GM18505 (cell line): ENCODE measurements around the gene ANOS1.

Experiments
- ATAC-seq: cut with Tn5 transposase; IDR thresholded peaks from one replicate; pipeline ENCODE4 v1.9.1; 2021; ENCODE audit not compliant: unreplicated experiment
- POLR2A ChIP-seq: IDR thresholded peaks from 4 replicates; pipeline ENCODE4 v1.6.1; 2011; ENCODE audit warnings: borderline replicate concordance; ENCODE audit not compliant: insufficient read depth, insufficient read length; ENCODE audit errors: extremely low read depth

ANOS1 gene

GRCh38 chrX:8737883-8738282, 5.9 kb upstream of the ANOS1 start:
- no peak for TF ChIP-seq POLR2A
- no peak for ATAC-seq

DNA sequence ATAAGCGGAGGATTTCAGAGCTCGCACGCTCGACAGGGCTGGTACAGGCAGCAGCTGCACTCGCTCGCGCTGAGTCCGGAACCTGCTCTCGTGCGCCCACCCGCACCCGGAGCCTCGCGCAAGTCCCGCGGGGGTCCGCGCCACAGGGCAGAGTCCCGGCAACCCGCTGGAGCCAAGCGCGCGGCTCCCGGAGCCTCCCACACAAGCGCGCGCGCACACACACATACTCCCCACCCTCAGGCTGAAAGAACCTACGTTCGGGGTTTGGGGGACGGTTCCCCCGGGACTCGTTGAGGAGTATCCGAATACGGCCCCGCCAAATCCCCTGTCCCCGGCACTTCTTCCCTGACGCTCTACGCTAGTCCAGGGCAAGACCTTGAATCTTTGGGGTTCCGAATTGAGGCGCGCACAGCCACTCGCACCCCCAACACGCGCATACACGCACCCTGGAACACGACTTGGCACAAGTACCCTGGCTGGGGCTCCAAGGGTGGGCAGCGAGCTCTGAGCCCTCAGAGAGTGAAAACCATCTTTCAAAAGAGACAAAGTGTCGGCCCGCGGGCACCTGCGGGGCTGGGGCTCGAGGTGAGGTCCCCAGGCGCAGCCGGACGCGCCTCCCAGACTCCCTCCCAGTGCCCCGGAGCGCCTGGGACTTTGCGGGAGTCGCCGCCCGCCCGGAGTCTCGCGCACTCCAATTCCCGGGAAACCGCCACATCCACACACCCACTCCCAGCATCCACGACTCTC, 952 bp downstream of the ANOS1 start:
- TF ChIP-seq POLR2A, result no peak
- ATAC-seq, result no peak

GRCh38 chrX:8729811-8730210, 2.1 kb downstream of the ANOS1 start:
- ATAC-seq, result no peak
- TF ChIP-seq POLR2A, result no peak

DNA sequence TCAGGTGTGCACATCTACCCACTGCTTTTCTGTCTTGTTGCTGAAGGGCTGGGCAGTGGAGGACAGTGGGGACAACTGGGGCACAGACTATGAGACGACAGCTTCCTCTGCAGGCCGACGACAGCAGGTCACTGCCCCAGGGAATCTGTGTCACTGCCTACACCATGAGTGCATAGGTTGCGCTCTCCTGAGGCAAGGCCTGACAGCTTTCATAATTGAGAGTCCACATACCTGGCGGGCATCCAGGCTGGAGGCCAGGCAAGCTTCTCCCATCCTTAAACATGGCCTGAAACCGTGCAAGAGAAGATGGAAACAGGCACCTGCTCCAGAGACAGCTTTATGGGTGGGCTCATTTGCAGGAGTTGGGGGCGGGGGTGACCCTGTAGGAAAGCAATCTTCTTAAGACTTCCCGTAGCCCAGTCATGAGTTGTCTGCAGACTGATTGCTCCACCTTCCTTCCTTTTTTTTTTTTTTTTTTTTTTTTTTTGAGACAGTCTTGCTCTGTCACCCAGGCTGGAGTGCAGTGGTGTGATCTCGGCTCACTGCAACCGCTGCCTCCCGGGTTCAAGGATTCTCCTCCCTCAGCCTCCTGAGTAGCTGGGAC, 2.9 kb downstream of the ANOS1 start:
- no peak for TF ChIP-seq POLR2A
- ATAC-seq, result no peak

GRCh38 chrX:8726031-8726652, 5.8 kb downstream of the ANOS1 start:
- no peak for TF ChIP-seq POLR2A
- ATAC-seq, result no peak

GRCh38 chrX:8724300-8724699, 7.6 kb downstream of the ANOS1 start:
- ATAC-seq, result no peak
- no peak for TF ChIP-seq POLR2A

DNA sequence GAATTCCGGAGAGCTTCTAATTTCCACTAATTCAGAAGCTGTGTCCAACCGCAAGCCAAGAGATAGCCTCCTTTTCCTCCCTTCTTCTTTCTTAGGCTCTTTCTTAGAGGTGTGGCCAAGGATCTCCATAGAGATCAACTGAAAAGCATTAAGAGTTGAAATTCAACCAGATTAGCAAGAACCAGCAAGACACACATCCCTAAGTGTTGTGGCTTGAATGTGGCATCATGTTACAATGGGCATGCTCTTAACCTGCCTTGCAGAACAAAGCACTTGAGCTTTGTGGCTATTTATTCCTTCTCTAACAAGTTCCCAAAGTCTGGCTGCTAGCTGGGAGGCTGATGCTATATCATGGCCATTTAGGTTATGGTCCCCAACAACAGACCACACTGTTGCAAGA, 10.4 kb downstream of the ANOS1 start:
- TF ChIP-seq POLR2A, result no peak
- ATAC-seq, result no peak

GRCh38 chrX:8720136-8720535, 11.8 kb downstream of the ANOS1 start:
- no peak for TF ChIP-seq POLR2A
- no peak for ATAC-seq

GRCh38 chrX:8717354-8717753, 14.6 kb downstream of the ANOS1 start:
- TF ChIP-seq POLR2A, result no peak
- no peak for ATAC-seq

DNA sequence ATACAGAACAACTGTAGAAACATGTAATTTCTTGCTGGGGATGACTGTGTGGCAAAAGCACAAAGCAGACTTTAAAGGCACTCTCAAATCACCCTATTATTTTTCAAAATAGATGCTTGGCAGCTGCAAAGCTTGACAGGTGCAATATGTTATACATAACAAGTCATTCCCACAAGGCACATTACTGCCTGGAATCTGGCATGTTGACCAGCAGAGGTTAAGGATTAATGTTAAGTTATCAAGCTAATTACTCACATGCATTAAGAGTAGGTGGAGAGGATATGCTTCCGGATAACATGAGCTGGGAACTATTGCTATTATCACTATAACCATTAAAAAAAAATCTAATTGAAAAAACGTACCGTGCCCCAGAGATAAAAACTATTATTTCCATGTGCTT, 17.8 kb downstream of the ANOS1 start:
- TF ChIP-seq POLR2A, result no peak
- ATAC-seq, result no peak

DNA sequence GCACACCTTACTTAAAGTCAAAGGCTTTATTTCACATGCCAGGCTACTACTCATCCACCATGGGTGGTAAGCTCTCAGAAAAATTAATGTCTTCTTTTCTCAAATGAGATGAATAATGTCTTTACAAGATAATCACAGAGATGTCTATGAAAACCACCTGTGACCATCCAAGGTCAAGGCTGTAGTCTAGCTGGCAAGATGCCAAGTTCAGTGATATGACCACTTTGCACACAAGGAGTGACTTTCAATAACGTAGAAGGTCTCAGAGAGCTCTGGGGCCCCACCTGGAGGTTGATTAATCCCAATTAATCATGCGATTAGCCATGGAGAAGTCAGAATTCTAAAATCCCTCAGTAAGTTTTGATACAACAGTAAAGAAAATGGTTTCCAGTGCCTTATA, 20.5 kb downstream of the ANOS1 start:
- no peak for TF ChIP-seq POLR2A
- ATAC-seq, result no peak

DNA sequence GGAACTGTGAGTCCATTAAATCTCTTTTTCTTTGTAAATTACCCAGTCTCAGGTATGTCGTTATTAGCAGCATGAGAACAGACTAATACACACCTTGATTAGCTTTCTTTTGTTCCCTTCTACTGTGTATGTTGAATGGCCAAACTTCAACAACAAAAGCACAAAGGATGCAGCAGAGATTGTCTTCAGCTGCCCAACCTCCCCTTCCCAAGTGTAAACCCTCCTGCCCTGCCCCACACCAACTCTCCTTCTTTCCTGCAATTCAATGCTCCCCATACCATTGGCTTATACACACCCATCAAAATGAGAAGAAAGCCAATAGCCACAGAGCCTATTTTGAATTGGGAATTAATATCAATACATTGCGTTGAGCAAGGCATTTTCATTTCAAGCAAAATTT, 27.8 kb downstream of the ANOS1 start:
- ATAC-seq, result no peak
- no peak for TF ChIP-seq POLR2A

- no peak for ATAC-seq
- TF ChIP-seq POLR2A, result no peak
Observed at GRCh38 chrX:8692871-8693270, 39.1 kb downstream of the ANOS1 start.

GRCh38 chrX:8689473-8689872, 42.5 kb downstream of the ANOS1 start:
- ATAC-seq, result no peak

More at GRCh38 chrX:8689473-8689872, 42.5 kb downstream of the ANOS1 start:
- no peak for TF ChIP-seq POLR2A
